DMS 273 treated with DMSO at 0.1 percent for 48 hours (cell line): ENCODE results near the gene EXOC3L1.
A peak's percentile ranks its signal among the peaks of the same experiment; 100 is the strongest.

Source experiments
- DNase-seq: peaks from one replicate; lab custom pipeline; 2025; lab: John Stamatoyannopoulos, UW

Gene EXOC3L1

GRCh38 chr16:67163164-67163998 lies 26.6 kb downstream of the EXOC3L1 start:
- DNase-seq, result no peak

- no peak for DNase-seq
Measured at GRCh38 chr16:67162506-67163163, 27.3 kb downstream of the EXOC3L1 start.

- DNase-seq, result no peak
Measured at GRCh38 chr16:67161595-67162058, 28.3 kb downstream of the EXOC3L1 start.

DNA sequence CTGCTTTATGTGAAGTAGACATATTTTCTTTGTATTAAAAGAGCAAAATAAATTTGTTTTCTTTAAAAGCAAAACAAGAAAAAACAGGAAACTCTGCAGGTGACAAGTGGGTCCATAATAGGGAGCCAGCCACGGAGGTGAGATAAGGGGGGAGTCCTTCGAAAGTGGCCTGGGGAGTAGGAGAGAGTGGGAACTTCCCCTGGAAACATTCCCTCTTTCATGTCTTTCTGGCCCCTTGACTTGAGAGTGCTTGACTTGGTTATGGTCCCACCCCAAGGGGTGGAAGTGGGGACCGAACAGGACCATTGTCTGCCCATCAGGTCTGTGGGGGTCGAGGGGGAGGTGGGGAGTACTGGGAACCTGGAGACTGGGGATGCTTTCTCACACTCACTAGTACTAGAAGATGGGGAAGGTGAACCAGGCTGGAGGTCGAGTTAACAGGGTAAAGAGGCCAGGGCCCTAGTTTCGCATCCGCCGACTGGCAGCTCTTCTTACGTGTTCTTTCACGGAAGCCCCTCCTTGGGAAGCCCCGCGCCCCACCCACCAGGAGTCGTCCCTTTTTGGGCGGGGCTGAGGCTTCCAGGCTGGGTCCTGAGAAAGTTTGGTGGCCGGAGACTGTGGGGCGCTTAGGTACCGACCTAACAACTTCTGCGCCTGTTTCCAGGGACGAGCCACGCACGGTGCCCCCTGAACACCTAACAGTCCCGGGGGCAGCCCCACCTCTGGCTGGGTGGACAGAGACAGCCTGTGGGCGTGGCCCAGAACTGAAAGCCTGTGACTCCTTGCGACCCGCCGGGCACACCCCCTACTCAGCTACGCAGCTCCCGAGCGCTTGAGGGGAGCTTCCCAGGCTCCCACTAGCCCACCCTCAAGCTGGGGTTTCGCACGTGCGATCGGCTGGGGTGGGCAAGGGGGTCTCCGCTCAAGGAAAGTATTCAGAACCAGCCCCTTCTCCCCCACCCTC lies 31.0 kb downstream of the EXOC3L1 start:
- DNase-seq, result no peak

DNA sequence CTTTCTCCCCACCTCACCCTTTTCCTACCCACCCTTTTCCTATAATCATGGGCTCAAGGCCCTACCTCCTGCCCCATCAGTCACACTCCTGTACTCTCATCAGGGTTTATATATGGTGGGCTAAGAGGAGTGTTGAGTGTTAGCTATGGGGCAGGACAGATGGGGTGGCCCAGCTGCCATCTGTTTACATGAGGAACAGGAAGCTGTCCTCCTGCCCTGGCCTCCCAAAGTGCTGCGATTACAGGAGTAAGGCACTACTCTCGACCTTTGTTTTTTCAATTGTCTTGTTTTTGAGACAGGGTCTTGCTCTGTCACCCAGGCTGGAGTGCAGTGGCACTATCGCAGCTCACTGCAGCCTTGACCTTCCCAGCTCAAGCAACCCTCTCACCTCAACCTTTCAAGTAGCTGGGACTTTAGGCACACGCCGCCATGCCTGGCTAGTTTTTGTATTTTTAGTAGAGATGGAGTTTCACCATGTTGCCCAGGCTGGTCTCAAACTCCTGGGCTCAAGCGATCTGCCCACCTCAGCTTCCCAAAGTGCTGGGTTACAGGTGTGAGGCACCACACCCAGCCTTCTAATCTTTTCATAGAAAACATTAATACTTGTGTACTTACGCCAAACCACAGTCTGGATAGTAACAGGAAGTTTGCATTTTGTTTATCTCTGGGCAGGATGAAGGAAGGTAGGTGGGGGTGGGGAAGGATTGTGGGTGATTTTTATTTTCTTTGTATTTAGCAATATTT lies 31.9 kb downstream of the EXOC3L1 start:
- peak; percentile 22 for DNase-seq

DNA sequence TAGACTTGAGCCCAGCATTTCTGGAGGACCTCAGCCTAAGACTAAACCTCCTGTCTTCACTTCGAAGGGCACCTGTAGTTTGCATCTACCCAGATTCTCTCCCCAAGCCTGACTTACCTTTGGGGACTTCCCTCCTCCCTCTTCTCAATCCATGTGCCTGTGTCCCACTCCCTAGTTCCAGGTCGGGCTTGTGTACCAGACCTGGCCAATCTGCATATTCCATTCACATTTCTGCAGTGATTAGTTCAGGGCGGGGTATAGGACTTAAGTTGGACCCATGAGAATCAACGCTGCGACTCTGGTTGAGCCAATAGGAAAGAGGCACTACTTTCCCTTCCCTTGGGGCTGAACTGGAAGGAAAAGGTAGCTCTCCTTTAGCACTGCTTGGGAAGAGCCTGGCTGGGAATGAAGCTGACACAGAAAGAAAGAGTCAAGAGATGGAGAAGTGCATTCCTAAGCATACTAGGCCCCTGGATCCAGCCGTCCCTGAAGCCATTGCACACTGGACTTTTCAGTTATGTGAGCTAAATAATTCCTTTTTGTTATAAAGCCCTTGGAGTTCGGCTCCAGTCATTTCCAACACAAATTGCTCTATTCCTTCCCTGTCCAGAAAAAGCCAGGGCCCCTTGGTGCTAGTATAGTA lies 32.7 kb downstream of the EXOC3L1 start:
- no peak for DNase-seq

GRCh38 chr16:67156143-67156844 lies 33.6 kb downstream of the EXOC3L1 start:
- no peak for DNase-seq

DNA sequence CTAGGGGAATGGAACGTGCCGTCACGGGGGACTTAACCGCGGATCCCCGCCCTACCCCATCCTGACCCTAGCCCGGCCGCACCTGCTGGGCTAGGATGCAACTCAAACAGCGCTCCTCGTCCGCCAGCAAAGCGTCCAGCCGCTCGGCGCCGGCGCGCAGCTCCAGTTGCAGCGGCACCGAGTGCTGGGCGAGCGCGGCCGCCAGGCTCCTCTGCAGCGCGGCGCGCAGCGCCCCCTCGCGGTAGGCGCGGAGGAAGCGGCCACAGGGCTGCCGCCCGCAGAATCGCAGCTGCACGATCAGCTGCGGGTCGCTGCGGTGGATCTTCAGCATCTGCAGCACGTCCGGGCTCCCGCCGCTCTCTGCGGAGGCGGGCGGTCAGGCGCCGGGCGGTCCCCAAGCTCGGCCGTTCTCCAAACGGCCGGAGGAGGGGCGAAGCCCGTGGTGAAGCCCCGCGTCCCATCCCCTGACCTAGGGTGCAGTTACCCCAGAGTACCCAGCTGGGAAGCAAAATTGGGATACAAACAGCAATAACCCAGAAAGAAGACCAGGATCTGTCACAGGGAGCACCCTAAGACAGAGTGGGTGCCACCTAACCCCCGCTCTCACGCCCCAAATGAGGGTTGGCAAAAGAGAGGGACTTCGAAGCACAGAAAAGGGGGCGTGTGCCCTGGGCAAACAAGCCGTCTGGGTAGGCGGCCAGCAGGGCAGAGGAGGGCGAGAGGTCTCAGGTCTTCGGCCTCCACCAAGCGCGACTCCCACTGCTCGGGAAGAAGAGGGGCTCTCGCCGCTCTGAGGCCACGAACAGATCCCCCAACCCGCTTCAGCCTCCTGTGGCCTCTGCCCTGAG lies 34.4 kb downstream of the EXOC3L1 start:
- DNase-seq, result peak; percentile 15

DNA sequence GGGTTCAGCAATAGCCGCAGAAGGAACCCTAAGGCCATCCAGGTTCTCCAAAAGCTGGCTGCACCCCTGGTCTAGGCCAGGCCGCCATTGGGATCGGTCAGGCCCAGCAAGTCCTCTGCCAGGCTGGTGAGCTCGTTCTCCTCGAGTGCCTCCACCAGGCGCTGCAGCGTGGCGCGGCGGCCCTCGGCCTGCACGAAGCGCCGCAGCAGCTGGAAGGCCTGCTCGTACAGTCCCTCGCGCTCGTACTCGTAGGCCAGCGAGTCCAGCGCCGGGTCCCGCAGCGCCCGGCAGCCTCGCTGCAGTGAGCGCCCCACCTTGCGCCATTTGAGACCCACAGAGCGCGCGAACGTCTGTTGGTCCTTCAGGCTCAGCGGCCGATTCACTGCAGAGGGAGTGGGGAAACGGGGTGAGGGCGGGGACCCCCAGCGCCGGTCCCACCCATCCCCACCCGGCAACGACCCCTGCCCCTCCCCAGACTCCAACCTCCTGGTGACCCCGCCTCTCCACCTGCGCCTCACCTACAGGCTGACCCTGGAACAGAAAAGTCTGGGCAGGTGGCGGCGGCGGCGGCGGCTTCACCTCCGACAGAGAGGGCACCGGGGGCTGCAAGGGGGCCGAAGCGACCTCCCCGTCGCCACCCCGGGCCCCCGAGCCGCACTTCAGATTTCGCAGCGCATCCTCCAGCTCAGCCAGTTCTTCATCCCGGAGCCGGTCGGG lies 35.2 kb downstream of the EXOC3L1 start:
- no peak for DNase-seq

DNA sequence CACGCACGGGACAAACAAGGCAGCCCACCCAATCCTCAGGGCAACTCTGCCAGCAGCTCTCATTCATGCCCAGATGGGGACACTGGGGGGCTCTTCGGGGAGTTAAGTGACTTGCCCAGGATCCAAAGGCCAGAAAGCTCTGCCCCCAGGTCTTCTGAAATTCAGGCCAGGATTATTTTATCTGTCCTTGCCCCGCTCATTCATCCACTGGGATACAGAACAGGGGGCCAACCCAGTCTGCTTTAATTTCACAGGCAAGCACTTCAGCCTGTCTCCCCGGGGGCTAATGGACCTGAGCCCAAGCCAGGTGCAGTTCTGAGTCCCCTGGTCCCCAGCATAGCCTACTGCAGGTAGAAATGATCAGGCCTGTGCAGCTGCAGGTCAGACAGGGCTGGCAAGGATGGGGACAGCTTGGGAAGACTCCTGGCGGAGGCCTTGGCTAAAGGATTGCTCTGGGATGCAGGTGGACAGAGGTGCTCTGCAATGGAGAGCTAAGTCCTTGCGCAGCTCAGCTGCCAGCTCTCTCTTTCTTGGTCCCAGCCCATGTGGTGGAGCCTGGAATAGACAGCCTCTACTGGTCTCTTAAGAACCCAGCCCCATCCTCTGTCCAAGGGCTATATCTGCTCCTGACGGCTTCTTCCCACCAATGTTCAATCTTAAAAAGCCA lies 38.4 kb downstream of the EXOC3L1 start:
- DNase-seq, result no peak

DNA sequence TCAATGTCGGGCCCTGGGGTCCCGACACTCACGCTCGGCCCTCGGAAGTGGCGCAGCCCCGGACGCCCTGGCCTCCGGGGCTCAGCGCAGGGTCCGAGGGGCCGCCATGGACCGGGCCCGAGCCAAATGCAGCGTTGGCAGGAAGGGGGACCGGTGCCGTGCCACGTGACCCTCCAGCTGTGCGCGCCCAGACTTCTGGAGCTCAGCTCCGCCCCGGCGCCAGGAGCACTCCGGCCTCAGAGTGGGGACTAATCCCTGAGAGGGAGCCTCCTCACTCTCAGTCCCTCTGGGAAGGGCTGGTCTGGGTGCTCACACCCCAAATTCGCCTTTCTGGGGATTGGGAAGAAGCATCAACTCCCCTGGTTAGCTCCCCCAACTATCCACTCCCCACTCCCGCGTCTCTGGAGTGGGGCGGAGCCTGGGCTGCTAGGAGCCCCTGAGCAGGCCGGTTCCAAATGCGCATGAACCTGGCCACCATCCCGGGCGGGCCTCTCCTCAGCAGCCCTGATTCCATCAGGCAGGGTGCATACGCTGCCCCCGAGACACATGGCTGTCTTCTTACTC lies 39.0 kb downstream of the EXOC3L1 start, which contains the start of gene B3GNT9:
Gene B3GNT9 (minus strand): TSS at position 166 of the 564 bp plus-strand sequence. CDS start 513 bp downstream, outside the sequence.
- peak; percentile 56 for DNase-seq

DNA sequence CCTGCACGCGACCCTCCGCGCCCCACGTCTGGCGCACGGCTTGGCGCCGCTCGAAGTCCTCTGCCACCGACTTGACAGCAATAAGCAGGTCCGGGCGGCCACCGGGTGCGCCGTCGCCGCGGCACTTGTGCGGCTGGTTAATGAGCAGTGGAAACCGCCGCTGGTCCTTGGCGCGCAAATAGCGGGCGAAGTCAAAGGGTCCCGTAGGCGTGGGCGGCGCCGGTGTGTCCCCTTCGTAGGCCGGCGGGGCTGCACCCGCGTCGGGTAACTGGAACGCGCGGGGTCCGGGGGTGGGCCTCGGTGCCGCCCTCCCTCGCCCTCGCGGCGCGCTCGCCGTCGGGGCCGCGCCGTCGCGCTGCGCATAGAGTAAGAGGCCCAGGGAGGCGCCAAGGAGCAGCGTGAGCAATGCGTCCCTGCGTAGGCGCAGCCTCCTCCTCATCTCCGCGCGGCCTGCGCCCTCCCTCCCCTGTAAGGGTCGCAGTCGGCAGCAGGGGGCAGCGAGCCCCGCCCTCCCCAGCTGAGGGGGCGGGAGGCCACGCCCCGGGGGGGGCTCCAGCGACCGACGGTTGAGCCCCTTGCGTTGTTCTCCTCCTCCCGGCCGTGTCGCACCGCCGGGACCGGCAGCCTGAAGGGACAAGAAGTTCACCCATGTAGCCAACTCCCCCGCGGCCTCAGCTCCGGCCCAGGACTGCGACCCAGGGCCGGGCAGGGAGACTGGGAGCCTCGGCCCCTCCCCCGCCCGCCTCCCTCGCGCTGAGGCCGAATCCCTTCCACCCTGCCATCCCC lies 39.7 kb downstream of the EXOC3L1 start:
- no peak for DNase-seq

DNA sequence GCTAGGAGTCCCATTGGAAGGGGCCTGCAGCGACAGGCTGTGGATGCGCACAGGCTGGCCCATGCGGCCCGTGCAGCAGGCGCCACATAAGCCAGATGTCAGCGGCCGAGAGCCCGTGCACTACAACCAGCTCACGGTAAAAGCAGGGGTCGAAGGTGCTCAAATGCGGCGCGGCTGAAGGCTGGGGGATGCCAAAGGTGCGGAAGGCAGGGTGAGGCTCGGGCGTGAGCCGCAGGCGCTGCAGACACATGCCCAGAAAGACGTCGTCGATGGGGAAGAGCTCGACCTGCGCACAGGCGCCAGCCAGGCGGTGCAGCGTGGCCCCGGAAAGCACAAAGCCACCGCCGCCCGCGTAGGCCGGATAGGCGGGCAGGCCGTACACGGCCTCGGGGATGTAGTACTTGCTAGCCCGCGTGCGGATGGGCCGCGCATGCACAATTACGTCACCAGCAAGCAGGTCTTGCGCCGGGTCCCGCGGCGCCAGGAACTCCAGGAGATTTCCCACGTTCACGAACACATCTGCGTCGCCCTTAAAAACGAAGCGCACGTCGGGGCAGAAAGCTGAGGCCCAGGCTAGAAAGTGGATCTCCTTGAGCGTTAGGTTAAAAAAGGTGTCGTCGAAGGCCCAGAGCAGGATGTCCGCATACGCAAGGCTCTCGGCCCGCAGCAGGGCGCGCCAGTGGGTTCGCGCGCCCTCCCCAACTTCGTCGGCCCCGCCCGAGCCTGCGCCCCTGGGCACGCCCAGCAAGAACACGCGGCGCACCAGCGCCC lies 40.5 kb downstream of the EXOC3L1 start:
- no peak for DNase-seq

GRCh38 chr16:67148656-67149275 lies 41.2 kb downstream of the EXOC3L1 start:
- no peak for DNase-seq

GRCh38 chr16:67148221-67148620 lies 41.7 kb downstream of the EXOC3L1 start:
- DNase-seq, result no peak
